ENCODE results near the gene HIPK2. TPM values are rescaled to one million over a fixed set of nuclear protein-coding genes. Genes with fewer than 3 reads are reported as not detected.

HIPK2 gene
- polyA plus RNA-seq, 3 donors: 1.6 to 12.1 (median 3.0) TPM

DNA sequence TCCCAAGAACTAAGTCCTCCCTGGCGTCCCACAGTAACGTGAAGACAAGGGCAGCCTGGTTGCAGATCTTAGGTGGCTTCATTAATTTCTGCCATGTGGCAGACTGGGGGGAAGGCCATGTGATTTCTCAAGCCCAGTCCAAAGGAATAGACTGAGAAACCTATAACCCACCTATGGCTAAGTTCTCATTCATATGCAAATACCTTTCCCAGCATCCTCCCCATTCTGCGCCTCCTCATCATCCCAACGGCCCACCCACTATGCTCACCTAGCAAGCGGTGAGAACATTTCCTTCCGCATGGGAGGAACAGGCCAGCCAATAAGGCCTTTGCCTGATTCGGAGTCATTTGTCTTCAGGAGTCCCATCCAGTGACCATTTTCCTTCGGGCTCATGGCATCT lies 262.5 kb downstream of the HIPK2 start:
- Histone ChIP-seq H3K36me3 (replicated peaks in 1 of 2; ENCODE audit: control insufficient read depth in 1 of 2, insufficient read depth in 2 of 2, low read length in 2 of 2) (no peaks in the 10 kb centered on the region), H4K20me1 (ENCODE audit: insufficient read depth, low read length) (no peaks in the 10 kb centered on the region), H3K27me3 (ENCODE audit: control insufficient read depth in 2 of 2, insufficient read depth in 2 of 2, low read length in 2 of 2) (no peaks in the 10 kb centered on the region), H3K4me3 (replicated peaks in 1 of 3; ENCODE audit: low read depth in 2 of 3, low read length in 3 of 3) (no peak overlapping the region), H3K79me2 (ENCODE audit: insufficient read depth, low read length) (no peaks in the 10 kb centered on the region), H3K9me3 (replicated peaks in 1 of 2; ENCODE audit: control insufficient read depth in 1 of 2, insufficient read depth in 1 of 2, low read length in 2 of 2) (no peaks in the 10 kb centered on the region), H3K9ac (ENCODE audit: insufficient read depth, low read length, poor library complexity, severe bottlenecking) (no peak overlapping the region), H3K27ac (ENCODE audit: low read depth in 1 of 2, low read length in 2 of 2) (no peak overlapping the region), H3K4me2 (replicated peaks; ENCODE audit: extremely low read depth, low read length, poor library complexity, severe bottlenecking) (no peak overlapping the region), H2AFZ (ENCODE audit: insufficient read depth, low read depth, low read length, poor library complexity, severe bottlenecking) (no peak overlapping the region), H3K4me1 (ENCODE audit: control insufficient read depth in 1 of 2, insufficient read depth in 2 of 2, low read length in 2 of 2) (no peaks in the 10 kb centered on the region)
- DNase-seq: no peak
- Mint-ChIP-seq H3K4me3 (no peak overlapping the region), H3K36me3 (no peaks in the 10 kb centered on the region), H3K27ac (no peak overlapping the region), H3K9me3 (peaks cover 0 to 2% (median 0%) of the 10 kb centered on the region in 7 donors), H3K27me3 (ENCODE audit: low read depth in 3 of 3) (peaks cover 5 to 9% (median 8%) of the 10 kb centered on the region in 3 donors), H3K4me1 (no peaks in the 10 kb centered on the region)
- WGBS (ENCODE audit: insufficient coverage): 100% methylated on average over 7 of the region's 8 CpGs
- TF ChIP-seq, protein P1, sequence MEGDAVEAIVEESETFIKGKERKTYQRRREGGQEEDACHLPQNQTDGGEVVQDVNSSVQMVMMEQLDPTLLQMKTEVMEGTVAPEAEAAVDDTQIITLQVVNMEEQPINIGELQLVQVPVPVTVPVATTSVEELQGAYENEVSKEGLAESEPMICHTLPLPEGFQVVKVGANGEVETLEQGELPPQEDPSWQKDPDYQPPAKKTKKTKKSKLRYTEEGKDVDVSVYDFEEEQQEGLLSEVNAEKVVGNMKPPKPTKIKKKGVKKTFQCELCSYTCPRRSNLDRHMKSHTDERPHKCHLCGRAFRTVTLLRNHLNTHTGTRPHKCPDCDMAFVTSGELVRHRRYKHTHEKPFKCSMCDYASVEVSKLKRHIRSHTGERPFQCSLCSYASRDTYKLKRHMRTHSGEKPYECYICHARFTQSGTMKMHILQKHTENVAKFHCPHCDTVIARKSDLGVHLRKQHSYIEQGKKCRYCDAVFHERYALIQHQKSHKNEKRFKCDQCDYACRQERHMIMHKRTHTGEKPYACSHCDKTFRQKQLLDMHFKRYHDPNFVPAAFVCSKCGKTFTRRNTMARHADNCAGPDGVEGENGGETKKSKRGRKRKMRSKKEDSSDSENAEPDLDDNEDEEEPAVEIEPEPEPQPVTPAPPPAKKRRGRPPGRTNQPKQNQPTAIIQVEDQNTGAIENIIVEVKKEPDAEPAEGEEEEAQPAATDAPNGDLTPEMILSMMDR (IDR thresholded peaks at IDR 0.05): no peak
- intact Hi-C loops (cut with micrococcal nuclease): no loop called here

Other genes with a start within 250 kb of the HIPK2 start
- gene TBXAS1, start 51.3 kb upstream of the HIPK2 start, polyA plus RNA-seq: 100 to 1,000 TPM; 289 to 335 (median 298) TPM

All from CD14-positive monocyte (primary cell).